GM12875 (cell line): ENCODE data around the gene ACP6.
"Not testable (repeated sequence)": the region's sequence is repeated elsewhere in the genome, so short reads cannot be mapped to it uniquely, and the experiment has no call there.

Experiments used
- H3K4me3 ChIP-seq: one replicate; pipeline ENCODE4 v1.5.1; 2011; ENCODE audit warnings: low read depth, low read length, control low read depth
- CTCF ChIP-seq: IDR thresholded peaks from 2 replicates; pipeline ENCODE4 v1.5.1; 2011; ENCODE audit warnings: low read depth, mild to moderate bottlenecking, control low read depth, inconsistent platforms, low read length, moderate library complexity, borderline replicate concordance; ENCODE audit not compliant: insufficient read depth

Gene ACP6

GRCh38 chr1:147700042-147701006, 30.0 kb upstream of the ACP6 start:
- H3K4me3 ChIP-seq: no peak overlapping the region
- peak; percentile 77 for TF ChIP-seq CTCF

GRCh38 chr1:147699686-147700041, 29.3 kb upstream of the ACP6 start:
- no peak for TF ChIP-seq CTCF
- no peak overlapping the region for H3K4me3 ChIP-seq

- H3K4me3 ChIP-seq: no peak overlapping the region
- TF ChIP-seq CTCF: no peak
These were observed 12.9 kb upstream of the ACP6 start for GRCh38 chr1:147683163-147683763.

GRCh38 chr1:147680608-147681235, 10.4 kb upstream of the ACP6 start:
- not testable (repeated sequence) for H3K4me3 ChIP-seq

GRCh38 chr1:147677681-147678080, 7.4 kb upstream of the ACP6 start:
- H3K4me3 ChIP-seq: not testable (repeated sequence)

- TF ChIP-seq CTCF: no peak
- no peak overlapping the region for H3K4me3 ChIP-seq
These were observed 6.2 kb upstream of the ACP6 start for GRCh38 chr1:147676311-147677085.

GRCh38 chr1:147673816-147674215, 3.5 kb upstream of the ACP6 start:
- no peak overlapping the region for H3K4me3 ChIP-seq
- TF ChIP-seq CTCF: no peak
